ENCODE data around the gene ARID3C.

Gene ARID3C

GRCh38 chr9:34647651-34648050, 18.8 kb upstream of the ARID3C start (continued):
- TF ChIP-seq TSHZ2 (CRISPR knock-in tag; IDR thresholded peaks at IDR 0.05) (no peak), ZNF8 (CRISPR knock-in tag; IDR thresholded peaks at IDR 0.05) (no peak)

GRCh38 chr9:34647084-34647403, 18.2 kb upstream of the ARID3C start:
- TF ChIP-seq RARB (CRISPR knock-in tag; IDR thresholded peaks at IDR 0.05) (no peak), SNAI2 (CRISPR knock-in tag; IDR thresholded peaks at IDR 0.05) (no peak), GLIS3 (CRISPR knock-in tag; IDR thresholded peaks at IDR 0.05) (no peak), CREB5 (CRISPR knock-in tag; IDR thresholded peaks at IDR 0.05; ENCODE audit: low read depth) (no peak), ZFP3 (CRISPR knock-in tag; IDR thresholded peaks at IDR 0.05) (no peak; the same call in 1 of the 2 replicates), ZC3H10 (CRISPR knock-in tag; IDR thresholded peaks at IDR 0.05) (no peak), TSHZ2 (CRISPR knock-in tag; IDR thresholded peaks at IDR 0.05) (no peak), PPARA (CRISPR knock-in tag; IDR thresholded peaks at IDR 0.05; ENCODE audit: borderline replicate concordance) (no peak), BACH2 (CRISPR knock-in tag; IDR thresholded peaks at IDR 0.05; ENCODE audit: borderline replicate concordance) (no peak), ARNTL (CRISPR knock-in tag; IDR thresholded peaks at IDR 0.05; ENCODE audit: borderline replicate concordance, low read depth) (no peak), TOX (CRISPR knock-in tag; IDR thresholded peaks at IDR 0.05; ENCODE audit: borderline replicate concordance) (no peak), OSR1 (CRISPR knock-in tag; IDR thresholded peaks at IDR 0.05) (no peak), CSDC2 (CRISPR knock-in tag; IDR thresholded peaks at IDR 0.05) (no peak), ZNF8 (CRISPR knock-in tag; IDR thresholded peaks at IDR 0.05) (no peak), PATZ1 (CRISPR knock-in tag; IDR thresholded peaks at IDR 0.05; ENCODE audit: borderline replicate concordance) (no peak), CSRNP3 (CRISPR knock-in tag; IDR thresholded peaks at IDR 0.05) (no peak), POU6F1 (CRISPR knock-in tag; IDR thresholded peaks at IDR 0.05; ENCODE audit: borderline replicate concordance, low read depth) (no peak)
- peak; percentile 43 for ATAC-seq

Data from SK-N-SH treated with all-trans-retinoic acid at 6 μM for 48 hours (cell line).